MCF 10A (cell line): Measurements from ENCODE around the gene CASTOR1. TPM values are rescaled to one million over a fixed set of nuclear protein-coding genes. Genes with fewer than 3 reads are reported as not detected.

Experiments
- BruUV-seq: library from RNA; stranded (reverse); fragments of 400-500 nt; replicated peaks from 2 replicates; lab custom pipeline; 2021; lab: Mats Ljungman, UMichigan
- CTCF ChIA-PET: fragments of 300-600 bp; sonication (Branson Sonifier 250); formaldehyde crosslinking; extraction: SDS; loops from one replicate; lab custom pipeline; 2021; ENCODE audit warnings: antibody characterized with exemption, inconsistent platforms; lab: Yijun Ruan, JAX
- POLR2A ChIA-PET: fragments of 300-600, 350-650 bp; sonication (Branson Sonifier 250); formaldehyde crosslinking; extraction: SDS; loops from one replicate; lab custom pipeline; 2020; ENCODE audit warnings: antibody characterized with exemption, inconsistent platforms; lab: Yijun Ruan, JAX
- DNase-seq: peaks from one replicate; pipeline ENCODE4 v3.0.0-alpha.2; 2018; ENCODE audit not compliant: unreplicated experiment
- H3K27ac Mint-ChIP-seq: one replicate; pipeline ENCODE4 v1.8.0; 2022; ENCODE audit warnings: mild to moderate bottlenecking, low read depth, mixed read lengths; ENCODE audit not compliant: unreplicated experiment
- H3K27me3 Mint-ChIP-seq: one replicate; pipeline ENCODE4 v1.8.0; 2022; ENCODE audit warnings: mixed read lengths; ENCODE audit not compliant: insufficient read depth, unreplicated experiment
- H3K36me3 Mint-ChIP-seq: one replicate; pipeline ENCODE4 v1.8.0; 2022; ENCODE audit warnings: mild to moderate bottlenecking, moderate library complexity, mixed read lengths; ENCODE audit not compliant: insufficient read depth, unreplicated experiment
- H3K4me1 Mint-ChIP-seq: one replicate; pipeline ENCODE4 v1.8.0; 2022; ENCODE audit warnings: mixed read lengths; ENCODE audit not compliant: insufficient read depth, unreplicated experiment
- H3K4me3 Mint-ChIP-seq: one replicate; pipeline ENCODE4 v1.8.0; 2022; ENCODE audit warnings: mild to moderate bottlenecking, moderate library complexity, mixed read lengths; ENCODE audit not compliant: unreplicated experiment
- H3K9me3 Mint-ChIP-seq: one replicate; pipeline ENCODE4 v1.8.0; 2022; ENCODE audit warnings: mixed read lengths; ENCODE audit not compliant: unreplicated experiment
- CTCF ChIP-seq: fragments of 200-600 bp; IDR thresholded peaks from one replicate; pipeline ENCODE4 v1.8.0; 2022; ENCODE audit warnings: antibody characterized with exemption, mild to moderate bottlenecking; ENCODE audit not compliant: unreplicated experiment
- intact Hi-C: fragments of 100-400 bp; cut with micrococcal nuclease; formaldehyde crosslinking; loops from 2 replicates; pipeline ENCODE4 v1.14.1; 2022
- total RNA-seq: library from RNA; stranded (reverse); gene quantifications from 2 replicates; pipeline ENCODE4 v1.2.3, GENCODE V29; 2022

The CASTOR1 gene
- total RNA-seq, 1 experiment from 2014 or later = 1.2 TPM

GRCh38 chr22:30309951-30310741, 20.8 kb upstream of the CASTOR1 start:
- peaks cover 54% of the 10 kb centered on the region for H3K4me1 Mint-ChIP-seq
- no peak for TF ChIP-seq CTCF
- no peak for DNase-seq
- ChIA-PET CTCF (interaction anchor here (0.6 to 4.7 kb wide), 4 partner anchors 8 to 202 kb away, joined by 3 to 26 read pairs (median 4); partner anchors contain the start of gene CASTOR1), POLR2A (interaction anchor here (0.7 to 6.4 kb wide), 5 partner anchors 14 to 21 kb away, joined by 3 to 47 read pairs (median 8); partner anchors contain the start of genes CASTOR1 and TBC1D10A)
- no peaks in the 10 kb centered on the region for H3K9me3 Mint-ChIP-seq
- no peaks in the 10 kb centered on the region for H3K27me3 Mint-ChIP-seq
- H3K4me3 Mint-ChIP-seq = no peak overlapping the region
- no TSS peak for BruUV-seq
- no peak overlapping the region for H3K27ac Mint-ChIP-seq
- H3K36me3 Mint-ChIP-seq = no peaks in the 10 kb centered on the region
- intact Hi-C loops = no loop called here

GRCh38 chr22:30308518-30309230, 19.4 kb upstream of the CASTOR1 start:
- H3K36me3 Mint-ChIP-seq = no peaks in the 10 kb centered on the region
- no peak overlapping the region for H3K4me3 Mint-ChIP-seq
- no peaks in the 10 kb centered on the region for H3K9me3 Mint-ChIP-seq
- CTCF ChIA-PET = interaction anchor here (0.8 to 0.9 kb wide), 3 partner anchors 14 to 79 kb away, joined by 3 read pairs; partner anchors contain the start of gene RNF215
- H3K4me1 Mint-ChIP-seq = peaks cover 62% of the 10 kb centered on the region
- H3K27me3 Mint-ChIP-seq = no peaks in the 10 kb centered on the region
- intact Hi-C loops = no loop called here
- BruUV-seq = no TSS peak
- no peak overlapping the region for H3K27ac Mint-ChIP-seq
- DNase-seq = no peak
- POLR2A ChIA-PET = interaction anchor here (0.7 to 0.9 kb wide), 2 partner anchors 17 to 18 kb away, joined by 3 to 4 read pairs; partner anchors contain the start of gene TBC1D10A
- TF ChIP-seq CTCF = no peak

- Mint-ChIP-seq H3K4me1 (peaks cover 66% of the 10 kb centered on the region), H3K36me3 (no peaks in the 10 kb centered on the region), H3K27ac (no peak overlapping the region), H3K27me3 (no peaks in the 10 kb centered on the region), H3K9me3 (no peaks in the 10 kb centered on the region), H3K4me3 (no peak overlapping the region)
- ChIA-PET POLR2A (interaction anchor here (0.7 to 0.9 kb wide), 2 partner anchors 17 to 19 kb away, joined by 3 to 4 read pairs; partner anchors contain the start of gene TBC1D10A), CTCF (interaction anchor here (0.8 kb wide), 1 partner anchor 13 kb away, joined by 3 read pairs; no protein-coding TSS in a partner anchor)
- DNase-seq = no peak
- no peak for TF ChIP-seq CTCF
- no TSS peak for BruUV-seq
- intact Hi-C loops = no loop called here
These were observed 18.8 kb upstream of the CASTOR1 start for GRCh38 chr22:30308093-30308492.
